Measurements from ENCODE around the gene EFL1.

EFL1 gene

GRCh38 chr15:82108489-82109078, 153.9 kb downstream of the EFL1 start:
- TF ChIP-seq CTCF (IDR thresholded peaks at IDR 0.05; ENCODE audit: insufficient read depth, low read depth, low read length, missing control alignments), result peak; percentile 95
- peak; percentile 67 for DNase-seq (ENCODE audit: low read depth)
- H3K4me3 ChIP-seq (ENCODE audit: low read length), result no peak overlapping the region

- no peak for TF ChIP-seq CTCF (IDR thresholded peaks at IDR 0.05; ENCODE audit: insufficient read depth, low read depth, low read length, missing control alignments)
- no peak overlapping the region for H3K4me3 ChIP-seq (ENCODE audit: low read length)
- DNase-seq (ENCODE audit: low read depth), result peak; percentile 59
Measured at GRCh38 chr15:82106679-82107078, 155.9 kb downstream of the EFL1 start.

GRCh38 chr15:82105451-82106215, 156.9 kb downstream of the EFL1 start:
- H3K4me3 ChIP-seq (ENCODE audit: low read length), result no peak overlapping the region
- TF ChIP-seq CTCF (IDR thresholded peaks at IDR 0.05; ENCODE audit: insufficient read depth, low read depth, low read length, missing control alignments), result no peak
- peak; percentile 39 for DNase-seq (ENCODE audit: low read depth)

GRCh38 chr15:82103468-82103867, 159.1 kb downstream of the EFL1 start:
- TF ChIP-seq CTCF (IDR thresholded peaks at IDR 0.05; ENCODE audit: insufficient read depth, low read depth, low read length, missing control alignments), result peak; percentile 32
- no peak for DNase-seq (ENCODE audit: low read depth)
- H3K4me3 ChIP-seq (ENCODE audit: low read length), result no peak overlapping the region

- H3K4me3 ChIP-seq (ENCODE audit: low read length), result no peak overlapping the region
- no peak for TF ChIP-seq CTCF (IDR thresholded peaks at IDR 0.05; ENCODE audit: insufficient read depth, low read depth, low read length, missing control alignments)
- DNase-seq (ENCODE audit: low read depth), result no peak
Measured at GRCh38 chr15:82100111-82100929, 162.2 kb downstream of the EFL1 start.

GRCh38 chr15:82098674-82099073, 163.9 kb downstream of the EFL1 start:
- no peak for TF ChIP-seq CTCF (IDR thresholded peaks at IDR 0.05; ENCODE audit: insufficient read depth, low read depth, low read length, missing control alignments)
- no peak overlapping the region for H3K4me3 ChIP-seq (ENCODE audit: low read length)
- no peak for DNase-seq (ENCODE audit: low read depth)
